Esophagus muscularis mucosa (tissue), 4 donors: Measurements from ENCODE around the gene LMBR1L. TPM values are rescaled to one million over a fixed set of nuclear protein-coding genes. Genes with fewer than 3 reads are reported as not detected.

Source experiments
- DNase-seq: peaks from one replicate; pipeline ENCODE4 v3.0.0-alpha.2; 2017; ENCODE audit errors: extremely low spot score
- H3K27ac ChIP-seq, 4 donors: fragments of 200-600 bp; sonication (generic); replicated peaks in 1 of 4; 1 replicate in 3 of 4; 2 replicates in 1 of 4; pipeline ENCODE4 v1.5.1; 2016 to 2019; ENCODE audit warnings: mild to moderate bottlenecking in 1 of 4
- H3K27me3 ChIP-seq, 4 donors: fragments of 200-600 bp; sonication (generic); one replicate each; pipeline versions ENCODE4 v1.5.1 to v1.6.0; 2016 to 2019
- H3K36me3 ChIP-seq, 4 donors: fragments of 200-600 bp; sonication (generic); one replicate each; pipeline ENCODE4 v1.5.1; 2016 to 2019
- H3K4me1 ChIP-seq, 4 donors: fragments of 200-600 bp; sonication (generic); one replicate each; pipeline ENCODE4 v1.5.1; 2016 to 2019
- H3K4me3 ChIP-seq, 4 donors: fragments of 200-600 bp; sonication (generic); 1 replicate in 2 of 4; 2 replicates in 2 of 4; pipeline ENCODE4 v1.5.1; 2016 to 2019; ENCODE audit warnings: mild to moderate bottlenecking in 4 of 4, moderate library complexity in 1 of 4
- H3K9me3 ChIP-seq, 4 donors: fragments of 200-600 bp; sonication (generic); 1 replicate in 3 of 4; 2 replicates in 1 of 4; pipeline ENCODE4 v1.5.1; 2016 to 2019
- CTCF ChIP-seq, 3 experiments: fragments of 200-600 bp in 2 of 3; fragments of 450-650 bp in 1 of 3; sonication (generic) in 2 of 3; IDR thresholded peaks; one replicate each; pipeline ENCODE4 v1.5.1; 2017 to 2019; ENCODE audit warnings: antibody characterized with exemption in 3 of 3, mild to moderate bottlenecking in 2 of 3, moderate library complexity in 1 of 3
- EP300 ChIP-seq: sonication (generic); formaldehyde crosslinking; IDR thresholded peaks from one replicate; pipeline ENCODE4 v1.6.1; 2017; ENCODE audit warnings: antibody characterized with exemption
- POLR2A ChIP-seq: fragments of 450-650 bp; IDR thresholded peaks from one replicate; pipeline ENCODE4 v1.6.1; 2017; ENCODE audit warnings: antibody characterized with exemption, moderate library complexity, mild to moderate bottlenecking, low read depth
- POLR2AphosphoS5 ChIP-seq, 2 donors: sonication (generic); formaldehyde crosslinking; IDR thresholded peaks; one replicate each; pipeline ENCODE4 v1.6.1; 2017; ENCODE audit warnings: antibody characterized with exemption in 2 of 2
- WGBS: methylation state at CpG from one replicate; pipeline ENCODE4 v1.1.5; 2018; 5-methylcytosine and 5-hydroxymethylcytosine counted together
- intact Hi-C: fragments of 100-400 bp; cut with DNase I; formaldehyde crosslinking; loops from one replicate; pipeline ENCODE4 v1.15.1; 2023
- total RNA-seq, 4 donors: library from RNA; depleted of rRNA; stranded (reverse); fragments of >200 nt; gene quantifications; one replicate each; pipeline versions ENCODE4 v1.1.0 to v1.2.1, GENCODE V29; 2016

Gene LMBR1L
- 10 to 100 TPM; 24.7 to 54.0 (median 34.3) TPM for total RNA-seq

GRCh38 chr12:49110464-49111155 is at the start of gene LMBR1L:
Gene LMBR1L (minus strand): TSS chr12:49110847. CDS start chr12:49110555, 292 bp downstream.
- Histone ChIP-seq H3K36me3 (peaks cover 0 to 16% (median 12%) of the 10 kb centered on the region in 4 donors), H3K27ac (peak within 1 kb of the TSS; percentile 94 to 99 (median 96)), H3K27me3 (no peaks in the 10 kb centered on the region), H3K4me1 (peaks cover 38 to 50% (median 48%) of the 10 kb centered on the region in 4 donors), H3K4me3 (peak within 1 kb of the TSS; percentile 74 to 89 (median 80)), H3K9me3 (no peaks in the 10 kb centered on the region)
- intact Hi-C loops, result loop anchor here (5.0 kb wide), 2 partner anchors 43 to 127 kb away; partner anchors contain the start of gene RHEBL1
- 0% methylated on average over 36 of the region's 43 CpGs for WGBS
- peak; percentile 100 for DNase-seq
- TF ChIP-seq EP300, result no peak
- TF ChIP-seq POLR2A, result peak; percentile 68
- peak; percentile 23 to 62 (median 59) for TF ChIP-seq CTCF (IDR thresholded peaks at IDR 0.05)
- TF ChIP-seq POLR2AphosphoS5 (IDR thresholded peaks at IDR 0.05), result peak; percentile 94 to 98

GRCh38 chr12:49160399-49160798 is 49.8 kb upstream of the LMBR1L start:
- intact Hi-C loops, result no loop called here
- Histone ChIP-seq H3K4me1 (no peaks in the 10 kb centered on the region), H3K4me3 (no peak overlapping the region), H3K36me3 (no peaks in the 10 kb centered on the region), H3K27ac (no peak overlapping the region), H3K27me3 (no peaks in the 10 kb centered on the region), H3K9me3 (no peaks in the 10 kb centered on the region)
- no peak for DNase-seq
- no peak for TF ChIP-seq POLR2A
- no peak for TF ChIP-seq CTCF (IDR thresholded peaks at IDR 0.05)
- TF ChIP-seq POLR2AphosphoS5 (IDR thresholded peaks at IDR 0.05), result no peak
- no peak for TF ChIP-seq EP300
- 60% methylated on average over 2 of the region's 2 CpGs for WGBS

GRCh38 chr12:49154221-49154620 is 43.6 kb upstream of the LMBR1L start:
- TF ChIP-seq POLR2A, result no peak
- TF ChIP-seq EP300, result no peak
- no peak for TF ChIP-seq POLR2AphosphoS5 (IDR thresholded peaks at IDR 0.05)
- TF ChIP-seq CTCF (IDR thresholded peaks at IDR 0.05), result no peak
- Histone ChIP-seq H3K36me3 (no peaks in the 10 kb centered on the region), H3K4me3 (no peak overlapping the region), H3K27ac (no peak overlapping the region), H3K4me1 (no peaks in the 10 kb centered on the region), H3K9me3 (no peaks in the 10 kb centered on the region), H3K27me3 (no peaks in the 10 kb centered on the region)
- WGBS, result 61% methylated on average over 3 of the region's 3 CpGs
- intact Hi-C loops, result no loop called here
- DNase-seq, result no peak

GRCh38 chr12:49147384-49147783 is 36.7 kb upstream of the LMBR1L start:
- intact Hi-C loops, result no loop called here
- Histone ChIP-seq H3K9me3 (no peaks in the 10 kb centered on the region), H3K36me3 (no peaks in the 10 kb centered on the region), H3K27ac (no peak overlapping the region), H3K4me3 (no peak overlapping the region), H3K27me3 (no peaks in the 10 kb centered on the region), H3K4me1 (no peaks in the 10 kb centered on the region)
- DNase-seq, result no peak
- 96% methylated on average over 2 of the region's 2 CpGs for WGBS
- TF ChIP-seq POLR2A (no peak), CTCF (IDR thresholded peaks at IDR 0.05) (no peak)

- intact Hi-C loops, result no loop called here
- H3K9me3 ChIP-seq, result no peaks in the 10 kb centered on the region
- TF ChIP-seq POLR2A (no peak), POLR2AphosphoS5 (IDR thresholded peaks at IDR 0.05) (no peak), CTCF (IDR thresholded peaks at IDR 0.05) (no peak), EP300 (no peak)
- no peaks in the 10 kb centered on the region for H3K4me1 ChIP-seq
- H3K27me3 ChIP-seq, result no peaks in the 10 kb centered on the region
- H3K4me3 ChIP-seq, result no peak overlapping the region
- 94% methylated on average over 1 of the region's 1 CpG for WGBS
- H3K27ac ChIP-seq, result no peak overlapping the region
- no peaks in the 10 kb centered on the region for H3K36me3 ChIP-seq
- no peak for DNase-seq
Observed at GRCh38 chr12:49146406-49146805, 35.8 kb upstream of the LMBR1L start.
